Body of pancreas (tissue), 4 donors: ENCODE results near the gene MED17. TPM values are rescaled to one million over a fixed set of nuclear protein-coding genes. Genes with fewer than 3 reads are reported as not detected.

Experiments used
- ATAC-seq: fragments of 150-250 bp; one replicate; pipeline ENCODE4 v1.9.1; 2016
- DNase-seq, 4 donors: peaks; one replicate each; pipeline ENCODE4 v3.0.0-alpha.2; 2019
- H3K27ac ChIP-seq, 4 donors: fragments of 200-600 bp; sonication (generic); 1 replicate in 3 of 4; 2 replicates in 1 of 4; pipeline versions ENCODE4 v1.5.1 to v1.6.1; 2016 to 2019; ENCODE audit warnings: mild to moderate bottlenecking in 1 of 4, mixed read lengths in 1 of 4, moderate library complexity in 1 of 4
- H3K27me3 ChIP-seq, 2 donors: fragments of 200-600 bp; sonication (generic); one replicate each; pipeline ENCODE4 v1.6.0; 2016; ENCODE audit warnings: mild to moderate bottlenecking in 1 of 2
- H3K36me3 ChIP-seq, 2 donors: fragments of 200-600 bp; sonication (generic); replicated peaks in 1 of 2; 2 replicates each; pipeline ENCODE4 v1.5.1; 2016; ENCODE audit warnings: low read depth in 2 of 2; ENCODE audit not compliant: insufficient read depth in 1 of 2
- H3K4me1 ChIP-seq: fragments of 200-600 bp; sonication (generic); one replicate; pipeline ENCODE4 v1.6.0; 2016
- H3K4me3 ChIP-seq, 2 donors: fragments of 200-600 bp; sonication (generic); 1 replicate in 1 of 2; 2 replicates in 1 of 2; pipeline ENCODE4 v1.5.1; 2016 to 2019
- H3K9me3 ChIP-seq, 3 donors: fragments of 200-600 bp; sonication (generic); 1 replicate in 2 of 3; 2 replicates in 1 of 3; pipeline ENCODE4 v1.5.1; 2016
- POLR2A ChIP-seq, 3 donors: fragments of 450-650 bp; IDR thresholded peaks; one replicate each; pipeline ENCODE4 v1.6.1; 2016; ENCODE audit warnings: antibody characterized with exemption in 3 of 3, mild to moderate bottlenecking in 2 of 3
- WGBS, 2 donors: methylation state at CpG; one replicate each; pipeline ENCODE4 v1.1.5; 2017; 5-methylcytosine and 5-hydroxymethylcytosine counted together
- intact Hi-C: fragments of 100-400 bp; cut with DNase I; formaldehyde crosslinking; loops from one replicate; pipeline ENCODE4 v1.15.1; 2023
- total RNA-seq, 2 donors: library from RNA; depleted of rRNA; stranded (reverse); fragments of >200 nt; gene quantifications; one replicate each; pipeline ENCODE4 v1.1.0, GENCODE V29; 2016
- TF ChIP-seq, protein P1 (sequence below), 7 experiments: fragments of 450-650 bp in 4 of 7; fragments of 200-600 bp in 3 of 7; sonication (generic) in 3 of 7; IDR thresholded peaks; one replicate each; pipeline ENCODE4 v1.5.1; 2016 to 2019; ENCODE audit warnings: antibody characterized with exemption in 7 of 7

Gene MED17
- total RNA-seq, 2 donors from 2014 or later: 18.9 to 22.4 TPM

DNA sequence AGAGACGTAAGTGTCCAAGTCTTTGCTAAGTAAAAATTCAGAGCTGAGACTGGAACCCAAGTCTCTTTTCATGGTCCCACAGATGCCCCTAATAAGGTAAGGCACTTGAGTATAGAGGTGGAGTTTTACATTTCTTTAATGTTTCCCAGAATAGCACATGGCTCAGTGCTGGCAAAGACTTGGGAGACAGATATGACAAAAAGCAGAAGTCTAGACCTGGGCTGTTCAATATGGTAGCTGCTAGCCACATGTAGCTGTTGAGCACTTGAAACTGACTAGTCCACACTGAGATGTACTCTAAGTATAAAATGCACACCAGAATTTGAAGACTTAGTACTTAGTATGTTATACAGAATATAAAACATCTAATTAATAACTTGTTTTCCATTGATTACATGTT, 48.7 kb downstream of the MED17 start:
- no peak overlapping the region for H3K4me3 ChIP-seq
- DNase-seq (no peak), ATAC-seq (no peak)
- intact Hi-C loops: no loop called here
- WGBS, 2 donors: 93 to 100% methylated on average over 1 of the region's 1 CpG
- TF ChIP-seq, protein P1, sequence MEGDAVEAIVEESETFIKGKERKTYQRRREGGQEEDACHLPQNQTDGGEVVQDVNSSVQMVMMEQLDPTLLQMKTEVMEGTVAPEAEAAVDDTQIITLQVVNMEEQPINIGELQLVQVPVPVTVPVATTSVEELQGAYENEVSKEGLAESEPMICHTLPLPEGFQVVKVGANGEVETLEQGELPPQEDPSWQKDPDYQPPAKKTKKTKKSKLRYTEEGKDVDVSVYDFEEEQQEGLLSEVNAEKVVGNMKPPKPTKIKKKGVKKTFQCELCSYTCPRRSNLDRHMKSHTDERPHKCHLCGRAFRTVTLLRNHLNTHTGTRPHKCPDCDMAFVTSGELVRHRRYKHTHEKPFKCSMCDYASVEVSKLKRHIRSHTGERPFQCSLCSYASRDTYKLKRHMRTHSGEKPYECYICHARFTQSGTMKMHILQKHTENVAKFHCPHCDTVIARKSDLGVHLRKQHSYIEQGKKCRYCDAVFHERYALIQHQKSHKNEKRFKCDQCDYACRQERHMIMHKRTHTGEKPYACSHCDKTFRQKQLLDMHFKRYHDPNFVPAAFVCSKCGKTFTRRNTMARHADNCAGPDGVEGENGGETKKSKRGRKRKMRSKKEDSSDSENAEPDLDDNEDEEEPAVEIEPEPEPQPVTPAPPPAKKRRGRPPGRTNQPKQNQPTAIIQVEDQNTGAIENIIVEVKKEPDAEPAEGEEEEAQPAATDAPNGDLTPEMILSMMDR (IDR thresholded peaks at IDR 0.05): no peak
- TF ChIP-seq POLR2A (IDR thresholded peaks at IDR 0.05): no peak
- H3K9me3 ChIP-seq: no peaks in the 10 kb centered on the region
- no peaks in the 10 kb centered on the region for H3K36me3 ChIP-seq
- peaks cover 7% of the 10 kb centered on the region for H3K4me1 ChIP-seq
- H3K27ac ChIP-seq: no peak overlapping the region
- no peaks in the 10 kb centered on the region for H3K27me3 ChIP-seq

DNA sequence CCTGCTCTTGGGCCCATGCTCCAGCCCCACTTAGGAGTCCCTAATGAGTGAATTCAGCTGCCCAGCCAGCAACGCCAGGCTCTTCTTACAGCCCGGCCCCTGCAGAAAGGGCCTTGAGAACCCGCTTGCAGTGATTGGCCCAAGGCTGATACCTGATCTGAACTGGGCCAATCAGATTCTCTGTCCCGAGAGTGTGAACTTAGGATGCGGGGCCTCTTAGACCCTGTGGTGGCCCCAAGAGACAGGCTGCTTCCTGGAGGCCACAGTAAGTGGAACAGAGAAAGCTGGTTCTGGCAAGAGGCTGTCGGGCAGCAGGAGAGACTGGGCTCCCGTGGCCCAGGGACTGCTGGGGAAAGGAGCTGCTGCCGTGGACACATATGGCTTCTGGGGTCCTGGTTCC, 54.9 kb downstream of the MED17 start:
- H3K9me3 ChIP-seq: no peaks in the 10 kb centered on the region
- no peak for ATAC-seq
- WGBS, 2 donors: 96 to 98% methylated on average over 6 to 8 of the region's 8 CpGs
- H3K4me3 ChIP-seq: no peak overlapping the region
- TF ChIP-seq POLR2A (IDR thresholded peaks at IDR 0.05): no peak
- TF ChIP-seq, protein P1 (IDR thresholded peaks at IDR 0.05): no peak
- H3K36me3 ChIP-seq: no peaks in the 10 kb centered on the region
- DNase-seq: no peak
- intact Hi-C loops: no loop called here
- H3K4me1 ChIP-seq: no peaks in the 10 kb centered on the region
- no peak overlapping the region for H3K27ac ChIP-seq
- H3K27me3 ChIP-seq: no peaks in the 10 kb centered on the region

DNA sequence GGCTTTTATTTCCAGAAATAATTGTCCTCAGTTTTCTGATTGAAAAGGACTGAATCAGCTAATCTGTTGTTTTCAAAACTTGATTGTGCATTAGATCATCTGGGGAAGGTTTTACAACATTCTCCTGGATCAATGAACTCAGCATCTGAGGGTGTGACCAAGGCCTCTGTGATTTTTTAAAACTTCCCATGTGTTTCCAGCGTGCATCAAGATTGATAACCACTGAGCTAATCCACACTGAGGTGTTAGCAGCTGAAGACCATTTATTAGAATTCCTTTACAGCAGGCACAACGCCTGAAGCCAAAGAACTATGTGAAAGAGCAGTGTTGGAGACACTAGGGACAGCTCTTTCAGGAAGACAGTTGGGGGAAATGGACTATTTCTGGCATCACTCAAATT, 56.1 kb downstream of the MED17 start:
- intact Hi-C loops: no loop called here
- Histone ChIP-seq H3K4me3 (no peak overlapping the region), H3K27me3 (no peaks in the 10 kb centered on the region), H3K27ac (no peak overlapping the region), H3K4me1 (no peaks in the 10 kb centered on the region), H3K9me3 (no peaks in the 10 kb centered on the region), H3K36me3 (no peaks in the 10 kb centered on the region)
- 44 to 48% methylated on average over 2 of the region's 2 CpGs for WGBS, 2 donors
- ATAC-seq (no peak), DNase-seq (no peak)
- TF ChIP-seq, protein P1 (IDR thresholded peaks at IDR 0.05): no peak
- no peak for TF ChIP-seq POLR2A (IDR thresholded peaks at IDR 0.05)

GRCh38 chr11:93840981-93841380, 56.9 kb downstream of the MED17 start:
- no peak for ATAC-seq
- TF ChIP-seq, protein P1 (IDR thresholded peaks at IDR 0.05): no peak
- no peak for TF ChIP-seq POLR2A (IDR thresholded peaks at IDR 0.05)

GRCh38 chr11:93841446-93841845, 57.4 kb downstream of the MED17 start:
- Histone ChIP-seq H3K4me3 (no peak overlapping the region), H3K4me1 (no peaks in the 10 kb centered on the region), H3K36me3 (no peaks in the 10 kb centered on the region), H3K9me3 (no peaks in the 10 kb centered on the region), H3K27me3 (no peaks in the 10 kb centered on the region), H3K27ac (no peak overlapping the region)
- DNase-seq (no peak), ATAC-seq (no peak)
- intact Hi-C loops: no loop called here
- WGBS, 2 donors: 91 to 92% methylated on average over 1 to 2 of the region's 2 CpGs
- TF ChIP-seq, protein P1 (IDR thresholded peaks at IDR 0.05): no peak
- TF ChIP-seq POLR2A (IDR thresholded peaks at IDR 0.05): no peak

More at GRCh38 chr11:93840981-93841380, 56.9 kb downstream of the MED17 start:
- Histone ChIP-seq H3K36me3 (no peaks in the 10 kb centered on the region), H3K27me3 (no peaks in the 10 kb centered on the region), H3K4me3 (no peak overlapping the region), H3K4me1 (no peaks in the 10 kb centered on the region), H3K27ac (no peak overlapping the region), H3K9me3 (no peaks in the 10 kb centered on the region)
- intact Hi-C loops: no loop called here
- 50 to 64% methylated on average over 3 of the region's 3 CpGs for WGBS, 2 donors
- no peak for DNase-seq
